NT2/D1 (cell line): ENCODE measurements around the gene ARMC6.

Experiments used
- SUZ12 ChIP-seq: IDR thresholded peaks from 2 replicates; pipeline ENCODE4 v1.6.1; 2011; ENCODE audit not compliant: insufficient read length, insufficient read depth; ENCODE audit errors: extremely low read depth
- YY1 ChIP-seq: IDR thresholded peaks from 2 replicates; pipeline ENCODE4 v1.6.1; 2011; ENCODE audit not compliant: insufficient read length, insufficient read depth
- ZNF274 ChIP-seq: IDR thresholded peaks from 2 replicates; pipeline ENCODE4 v1.6.1; 2011; ENCODE audit warnings: mild to moderate bottlenecking, low read depth, low read length

- no peak for TF ChIP-seq ZNF274
- TF ChIP-seq SUZ12, result no peak
- TF ChIP-seq YY1, result no peak
Measured at GRCh38 chr19:19083413-19084178, 50.2 kb downstream of the ARMC6 start.
